Naive thymus-derived CD4-positive, alpha-beta T cell (primary cell): Measurements from ENCODE around the gene PTGFRN. TPM values are rescaled to one million over a fixed set of nuclear protein-coding genes. Genes with fewer than 3 reads are reported as not detected.

Source experiments
- ATAC-seq: fragments of 150-1000 bp; cut with Tn5 transposase; 2 replicates; pipeline ENCODE4 v1.10.0; 2021; ENCODE audit warnings: mild to moderate bottlenecking, moderate library complexity
- CTCF ChIA-PET: fragments of 350-600 bp; sonication (Branson Sonifier 250); formaldehyde crosslinking; loops from one replicate; lab custom pipeline; 2021; ENCODE audit warnings: antibody characterized with exemption; lab: Charles Lee
- POLR2A ChIA-PET: fragments of 350-600 bp; sonication (Branson Sonifier 250); formaldehyde crosslinking; loops from one replicate; lab custom pipeline; 2021; ENCODE audit warnings: antibody characterized with exemption, inconsistent platforms; lab: Charles Lee
- DNase-seq, 9 donors: peaks; one replicate each; pipeline versions ENCODE4 v3.0.0 to v3.0.0-alpha.2; 2020 to 2022; ENCODE audit warnings: mixed read lengths in 1 of 9
- H3K27ac ChIP-seq: one replicate; pipeline ENCODE4 v1.7.0; 2013; ENCODE audit warnings: mild to moderate bottlenecking, low read depth, low read length, moderate library complexity
- H3K27me3 ChIP-seq, 2 donors: one replicate each; pipeline ENCODE4 v1.7.0; 2013; ENCODE audit warnings: low read length in 2 of 2, mild to moderate bottlenecking in 2 of 2, moderate library complexity in 2 of 2; ENCODE audit not compliant: control insufficient read depth in 2 of 2, insufficient read depth in 2 of 2
- H3K36me3 ChIP-seq, 3 experiments: 1 replicate in 2 of 3; 2 replicates in 1 of 3; pipeline ENCODE4 v1.7.0; 2013; ENCODE audit warnings: low read length in 3 of 3, mild to moderate bottlenecking in 3 of 3, moderate library complexity in 1 of 3; ENCODE audit not compliant: insufficient read depth in 3 of 3, control insufficient read depth in 2 of 3
- H3K4me1 ChIP-seq, 2 donors: one replicate each; pipeline ENCODE4 v1.7.0; 2013; ENCODE audit warnings: low read length in 2 of 2, mild to moderate bottlenecking in 2 of 2, moderate library complexity in 1 of 2; ENCODE audit not compliant: control insufficient read depth in 2 of 2, insufficient read depth in 2 of 2
- H3K4me3 ChIP-seq: 2 replicates; pipeline ENCODE4 v1.7.0; 2013; ENCODE audit warnings: mild to moderate bottlenecking, low read length
- H3K9me3 ChIP-seq, 3 experiments: 1 replicate in 2 of 3; 2 replicates in 1 of 3; pipeline ENCODE4 v1.7.0; 2013; ENCODE audit warnings: low read length in 3 of 3; ENCODE audit not compliant: control insufficient read depth in 2 of 3
- H3K27ac Mint-ChIP-seq, 9 donors: one replicate each; pipeline ENCODE4 v1.8.0; 2020 to 2022; ENCODE audit warnings: mixed read lengths in 9 of 9, mild to moderate bottlenecking in 8 of 9, moderate library complexity in 5 of 9, inconsistent platforms in 2 of 9
- H3K27me3 Mint-ChIP-seq, 5 donors: one replicate each; pipeline ENCODE4 v1.8.0; 2021 to 2022; ENCODE audit warnings: mixed read lengths in 5 of 5, mild to moderate bottlenecking in 1 of 5
- H3K36me3 Mint-ChIP-seq, 5 donors: one replicate each; pipeline ENCODE4 v1.8.0; 2020 to 2022; ENCODE audit warnings: mixed read lengths in 5 of 5, mild to moderate bottlenecking in 3 of 5, inconsistent platforms in 1 of 5
- H3K4me1 Mint-ChIP-seq, 7 donors: one replicate each; pipeline ENCODE4 v1.8.0; 2020 to 2022; ENCODE audit warnings: mixed read lengths in 7 of 7, mild to moderate bottlenecking in 3 of 7, inconsistent platforms in 1 of 7
- H3K4me3 Mint-ChIP-seq, 10 donors: one replicate each; pipeline ENCODE4 v1.8.0; 2020 to 2022; ENCODE audit warnings: mild to moderate bottlenecking in 10 of 10, mixed read lengths in 10 of 10, moderate library complexity in 6 of 10, inconsistent platforms in 2 of 10
- H3K9me3 Mint-ChIP-seq, 11 donors: one replicate each; pipeline ENCODE4 v1.8.0; 2020 to 2022; ENCODE audit warnings: mixed read lengths in 11 of 11, mild to moderate bottlenecking in 4 of 11, inconsistent platforms in 1 of 11, moderate library complexity in 1 of 11
- intact Hi-C, 2 donors: fragments of 100-400 bp; cut with micrococcal nuclease; formaldehyde crosslinking; loops; one replicate each; pipeline ENCODE4 v1.15.1; 2023
- polyA plus RNA-seq, 2 donors: library from polyadenylated mRNA; unstranded; fragments of 300-500 nt; fragmentation: Illumina TruSeq; gene quantifications; one replicate each; pipeline ENCODE4 v1.2.3, GENCODE V29; 2021
- total RNA-seq, 6 experiments: library from RNA in 5 of 6; stranded (reverse) in 5 of 6; gene quantifications; 1 replicate in 5 of 6; 2 replicates in 1 of 6; pipeline ENCODE4 v1.2.3 and lab custom pipeline; 2021 to 2026

PTGFRN gene
- total and polyA plus RNA-seq, 7 experiments from 2014 or later = 0.22 to 5.6 (median 1.2) TPM

DNA sequence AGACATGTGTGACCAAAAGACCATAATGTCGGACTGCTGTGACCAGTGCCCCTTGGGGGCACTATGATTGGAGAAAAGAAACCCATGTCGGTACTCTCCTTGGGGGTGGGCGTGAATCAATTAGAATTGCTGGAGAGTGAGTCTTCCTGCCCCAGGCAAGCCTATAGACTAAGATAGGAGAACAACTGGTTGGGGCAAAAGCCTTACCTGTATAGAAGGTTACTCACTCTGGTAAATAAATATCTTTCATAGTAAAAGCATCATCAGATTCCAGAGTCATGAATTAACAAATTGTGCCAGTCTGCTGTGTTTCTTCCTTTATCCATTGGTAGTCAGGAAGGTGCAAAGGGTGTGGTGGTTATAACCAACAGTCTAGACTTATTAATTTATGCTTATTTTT is 2.9 kb upstream of the PTGFRN start:
- peaks cover 0 to 17% (median 0%) of the 10 kb centered on the region in 5 donors for H3K27me3 Mint-ChIP-seq
- no peaks in the 10 kb centered on the region for H3K9me3 ChIP-seq
- ChIA-PET CTCF (no interaction called here), POLR2A (no interaction called here)
- no peaks in the 10 kb centered on the region for H3K27me3 ChIP-seq
- H3K4me3 Mint-ChIP-seq = peak overlapping the region in 1 of 10 donors; percentile 67
- ATAC-seq = no peak
- no peak for DNase-seq
- H3K9me3 Mint-ChIP-seq = no peaks in the 10 kb centered on the region
- intact Hi-C loops = no loop called here
- no peak overlapping the region for H3K4me3 ChIP-seq
- H3K4me1 Mint-ChIP-seq = peaks cover 0 to 7% (median 5%) of the 10 kb centered on the region in 7 donors
- H3K36me3 ChIP-seq = no peaks in the 10 kb centered on the region
- no peak overlapping the region for H3K27ac ChIP-seq
- H3K27ac Mint-ChIP-seq = no peak overlapping the region
- peaks cover 0 to 7% of the 10 kb centered on the region in 2 donors for H3K4me1 ChIP-seq
- peaks cover 0 to 2% (median 0%) of the 10 kb centered on the region in 5 donors for H3K36me3 Mint-ChIP-seq

GRCh38 chr1:116907351-116907750 is 2.4 kb upstream of the PTGFRN start:
- ChIA-PET POLR2A (interaction anchor here (0.7 kb wide), 1 partner anchor 25 kb away, joined by 3 read pairs; no protein-coding TSS in a partner anchor), CTCF (no interaction called here)
- H3K36me3 ChIP-seq = no peaks in the 10 kb centered on the region
- intact Hi-C loops = no loop called here
- peaks cover 0 to 7% of the 10 kb centered on the region in 2 donors for H3K4me1 ChIP-seq
- H3K4me1 Mint-ChIP-seq = peaks cover 0 to 7% (median 5%) of the 10 kb centered on the region in 7 donors
- peak overlapping the region in 1 of 10 donors; percentile 85 for H3K4me3 Mint-ChIP-seq
- peaks cover 0 to 17% (median 0%) of the 10 kb centered on the region in 5 donors for H3K27me3 Mint-ChIP-seq
- H3K9me3 Mint-ChIP-seq = no peaks in the 10 kb centered on the region
- no peak overlapping the region for H3K27ac ChIP-seq
- ATAC-seq (no peak), DNase-seq (no peak)
- H3K36me3 Mint-ChIP-seq = peaks cover 0 to 2% (median 0%) of the 10 kb centered on the region in 5 donors
- no peaks in the 10 kb centered on the region for H3K9me3 ChIP-seq
- no peaks in the 10 kb centered on the region for H3K27me3 ChIP-seq
- no peak overlapping the region for H3K27ac Mint-ChIP-seq
- H3K4me3 ChIP-seq = no peak overlapping the region

- H3K4me1 ChIP-seq = peaks cover 0 to 7% of the 10 kb centered on the region in 2 donors
- peaks cover 0 to 10% (median 0%) of the 10 kb centered on the region in 5 donors for H3K27me3 Mint-ChIP-seq
- no peak for DNase-seq
- no peak overlapping the region for H3K27ac ChIP-seq
- CTCF ChIA-PET = no interaction called here
- intact Hi-C loops = no loop called here
- H3K9me3 Mint-ChIP-seq = no peaks in the 10 kb centered on the region
- no peaks in the 10 kb centered on the region for H3K36me3 ChIP-seq
- H3K27ac Mint-ChIP-seq = peak overlapping the region in 2 of 9 donors; percentile 61 to 65
- ATAC-seq = no peak
- H3K4me3 ChIP-seq = no peak overlapping the region
- POLR2A ChIA-PET = interaction anchor here (0.7 kb wide), 1 partner anchor 26 kb away, joined by 3 read pairs; no protein-coding TSS in a partner anchor
- no peaks in the 10 kb centered on the region for H3K27me3 ChIP-seq
- peaks cover 0 to 7% (median 5%) of the 10 kb centered on the region in 7 donors for H3K4me1 Mint-ChIP-seq
- peak overlapping the region in 8 of 10 donors; percentile 8 to 85 (median 20) for H3K4me3 Mint-ChIP-seq
- H3K9me3 ChIP-seq = no peaks in the 10 kb centered on the region
- H3K36me3 Mint-ChIP-seq = no peaks in the 10 kb centered on the region
Measured at GRCh38 chr1:116908266-116908665, 1.4 kb upstream of the PTGFRN start.

DNA sequence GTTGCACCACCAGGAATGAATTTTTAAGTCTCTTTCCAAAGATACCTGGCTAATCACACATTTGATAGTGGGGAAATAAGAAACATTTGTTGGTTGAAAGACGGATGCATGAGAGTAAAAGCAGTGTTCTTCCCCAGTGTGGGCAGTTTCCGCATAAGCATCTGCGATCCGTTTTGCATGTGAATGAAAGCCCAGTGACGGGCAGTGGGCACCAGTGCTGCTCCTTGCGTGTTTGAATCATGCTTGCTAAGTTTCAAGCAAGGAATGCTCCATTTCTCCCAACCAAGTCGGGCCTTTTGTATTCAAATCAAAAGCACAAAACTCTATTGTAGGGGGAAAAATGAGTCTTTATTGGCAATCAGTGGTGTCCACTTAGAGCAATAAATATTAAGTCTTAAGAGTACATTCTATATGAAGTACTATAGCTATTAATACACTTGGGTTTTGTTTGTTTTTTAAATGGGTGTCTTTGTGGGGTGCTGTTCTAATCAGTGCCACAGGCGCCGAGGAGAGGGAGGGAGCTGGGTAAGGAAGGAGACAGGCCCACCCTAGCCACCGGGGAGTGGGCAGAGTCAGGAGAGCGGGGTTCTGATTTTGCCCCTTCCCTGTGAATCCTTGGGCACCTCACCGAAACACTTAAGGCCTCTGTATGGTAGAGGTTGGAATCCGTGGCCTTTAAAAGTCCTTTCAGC is 750 bp upstream of the PTGFRN start:
- Histone ChIP-seq H3K4me1 (peaks cover 0 to 7% of the 10 kb centered on the region in 2 donors), H3K36me3 (no peaks in the 10 kb centered on the region), H3K27ac (no peak overlapping the region), H3K27me3 (no peaks in the 10 kb centered on the region), H3K4me3 (no peak overlapping the region), H3K9me3 (no peaks in the 10 kb centered on the region)
- Mint-ChIP-seq H3K27me3 (peaks cover 0 to 7% (median 0%) of the 10 kb centered on the region in 5 donors), H3K27ac (peak overlapping the region; percentile 18 to 82 (median 64)), H3K36me3 (no peaks in the 10 kb centered on the region), H3K4me1 (peaks cover 0 to 7% (median 5%) of the 10 kb centered on the region in 7 donors), H3K4me3 (peak overlapping the region in 9 of 10 donors; percentile 72 to 91 (median 84)), H3K9me3 (no peaks in the 10 kb centered on the region)
- intact Hi-C loops = no loop called here
- ChIA-PET POLR2A (interaction anchor here (0.5 kb wide), 1 partner anchor 15 kb away, joined by 3 read pairs; no protein-coding TSS in a partner anchor), CTCF (no interaction called here)
- ATAC-seq (no peak), DNase-seq (no peak)

DNA sequence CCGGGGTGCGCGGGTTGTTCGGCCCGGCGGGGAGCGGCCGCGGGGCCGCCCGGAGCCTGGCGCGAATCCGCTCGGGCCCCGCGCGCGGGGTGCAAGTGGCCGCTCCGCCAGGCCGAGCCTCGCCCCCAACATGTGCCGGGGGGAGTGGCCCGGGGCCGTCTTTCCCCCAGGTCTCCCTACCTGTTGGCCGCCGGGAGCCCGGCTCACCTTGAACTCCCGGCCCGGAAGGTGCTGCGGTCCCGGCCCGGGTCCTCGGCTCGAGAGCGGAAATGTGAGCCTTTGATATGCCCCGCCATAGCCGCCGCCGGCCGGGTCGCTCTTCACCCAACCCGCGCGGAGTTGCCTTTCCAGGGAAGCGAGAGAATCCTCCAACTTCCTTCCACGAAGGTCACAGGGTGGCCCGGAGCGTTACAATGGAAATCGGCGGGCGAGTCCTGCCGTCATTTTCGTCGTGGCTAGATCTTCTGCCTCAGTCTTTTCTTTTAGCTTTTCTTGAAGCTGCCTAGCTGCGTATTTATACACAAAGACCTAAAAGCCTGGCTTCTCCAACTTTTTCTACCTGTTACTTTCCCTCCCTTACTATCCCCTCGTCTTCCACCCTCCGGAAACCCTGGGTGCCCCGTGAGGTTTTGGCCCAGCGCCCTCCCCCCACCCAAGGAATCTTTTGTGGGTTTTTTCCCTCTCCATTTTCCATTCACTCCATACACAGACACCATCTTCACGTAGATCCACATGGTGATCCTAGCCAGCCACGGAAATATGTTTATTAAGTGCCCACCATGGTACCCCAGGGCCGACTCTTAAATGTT is 867 bp downstream of the PTGFRN start:
- Histone ChIP-seq H3K4me3 (peak overlapping the region; percentile 68), H3K9me3 (no peaks in the 10 kb centered on the region), H3K27me3 (no peaks in the 10 kb centered on the region), H3K36me3 (no peaks in the 10 kb centered on the region), H3K27ac (peak overlapping the region; percentile 52), H3K4me1 (peaks cover 0 to 18% of the 10 kb centered on the region in 2 donors)
- Mint-ChIP-seq H3K27me3 (peaks cover 0 to 7% (median 0%) of the 10 kb centered on the region in 5 donors), H3K4me1 (peaks cover 0 to 16% (median 7%) of the 10 kb centered on the region in 7 donors), H3K9me3 (no peaks in the 10 kb centered on the region), H3K4me3 (no peak overlapping the region), H3K36me3 (no peaks in the 10 kb centered on the region), H3K27ac (no peak overlapping the region)
- intact Hi-C loops = loop anchor here in 1 of 2 donors (1.0 to 2.0 kb wide), 4 partner anchors 32 to 172 kb away; no protein-coding TSS in a partner anchor
- peak; percentile 66 for ATAC-seq
- ChIA-PET POLR2A (interaction anchor here (0.7 kb wide), 1 partner anchor 149 kb away, joined by 3 read pairs; the partner anchor contains the start of gene TTF2), CTCF (interaction anchor here (0.6 to 1.7 kb wide), 3 partner anchors 33 to 76 kb away, joined by 3 to 4 read pairs (median 4); no protein-coding TSS in a partner anchor)
- peak; percentile 17 to 55 (median 43) for DNase-seq

- peaks cover 0 to 21% (median 7%) of the 10 kb centered on the region in 7 donors for H3K4me1 Mint-ChIP-seq
- no peaks in the 10 kb centered on the region for H3K9me3 Mint-ChIP-seq
- intact Hi-C loops = loop anchor here in 1 of 2 donors (2.0 kb wide), 1 partner anchor 76 kb away; no protein-coding TSS in a partner anchor
- no peaks in the 10 kb centered on the region for H3K27me3 ChIP-seq
- ChIA-PET POLR2A (interaction anchor here (0.7 kb wide), 1 partner anchor 149 kb away, joined by 3 read pairs; the partner anchor contains the start of gene TTF2), CTCF (interaction anchor here (0.6 to 1.7 kb wide), 3 partner anchors 34 to 75 kb away, joined by 3 to 4 read pairs (median 4); no protein-coding TSS in a partner anchor)
- DNase-seq (no peak), ATAC-seq (no peak)
- H3K36me3 Mint-ChIP-seq = no peaks in the 10 kb centered on the region
- H3K36me3 ChIP-seq = no peaks in the 10 kb centered on the region
- H3K27ac Mint-ChIP-seq = no peak overlapping the region
- no peaks in the 10 kb centered on the region for H3K9me3 ChIP-seq
- peaks cover 0 to 24% of the 10 kb centered on the region in 2 donors for H3K4me1 ChIP-seq
- H3K27me3 Mint-ChIP-seq = peaks cover 0 to 7% (median 0%) of the 10 kb centered on the region in 5 donors
- no peak overlapping the region for H3K27ac ChIP-seq
- no peak overlapping the region for H3K4me3 Mint-ChIP-seq
- H3K4me3 ChIP-seq = peak overlapping the region; percentile 68
Measured at GRCh38 chr1:116911188-116911553, 1.5 kb downstream of the PTGFRN start.
